Kasumi-1 (cell line): ENCODE data around the gene TRAPPC8.
"Not testable (repeated sequence)": the region's sequence is repeated elsewhere in the genome, so short reads cannot be mapped to it uniquely, and the experiment has no call there.

Experiments
- DNase-seq, 2 experiments: peaks; one replicate each; lab custom pipeline; 2025; lab: John Stamatoyannopoulos, UW

TRAPPC8 gene, protein sequence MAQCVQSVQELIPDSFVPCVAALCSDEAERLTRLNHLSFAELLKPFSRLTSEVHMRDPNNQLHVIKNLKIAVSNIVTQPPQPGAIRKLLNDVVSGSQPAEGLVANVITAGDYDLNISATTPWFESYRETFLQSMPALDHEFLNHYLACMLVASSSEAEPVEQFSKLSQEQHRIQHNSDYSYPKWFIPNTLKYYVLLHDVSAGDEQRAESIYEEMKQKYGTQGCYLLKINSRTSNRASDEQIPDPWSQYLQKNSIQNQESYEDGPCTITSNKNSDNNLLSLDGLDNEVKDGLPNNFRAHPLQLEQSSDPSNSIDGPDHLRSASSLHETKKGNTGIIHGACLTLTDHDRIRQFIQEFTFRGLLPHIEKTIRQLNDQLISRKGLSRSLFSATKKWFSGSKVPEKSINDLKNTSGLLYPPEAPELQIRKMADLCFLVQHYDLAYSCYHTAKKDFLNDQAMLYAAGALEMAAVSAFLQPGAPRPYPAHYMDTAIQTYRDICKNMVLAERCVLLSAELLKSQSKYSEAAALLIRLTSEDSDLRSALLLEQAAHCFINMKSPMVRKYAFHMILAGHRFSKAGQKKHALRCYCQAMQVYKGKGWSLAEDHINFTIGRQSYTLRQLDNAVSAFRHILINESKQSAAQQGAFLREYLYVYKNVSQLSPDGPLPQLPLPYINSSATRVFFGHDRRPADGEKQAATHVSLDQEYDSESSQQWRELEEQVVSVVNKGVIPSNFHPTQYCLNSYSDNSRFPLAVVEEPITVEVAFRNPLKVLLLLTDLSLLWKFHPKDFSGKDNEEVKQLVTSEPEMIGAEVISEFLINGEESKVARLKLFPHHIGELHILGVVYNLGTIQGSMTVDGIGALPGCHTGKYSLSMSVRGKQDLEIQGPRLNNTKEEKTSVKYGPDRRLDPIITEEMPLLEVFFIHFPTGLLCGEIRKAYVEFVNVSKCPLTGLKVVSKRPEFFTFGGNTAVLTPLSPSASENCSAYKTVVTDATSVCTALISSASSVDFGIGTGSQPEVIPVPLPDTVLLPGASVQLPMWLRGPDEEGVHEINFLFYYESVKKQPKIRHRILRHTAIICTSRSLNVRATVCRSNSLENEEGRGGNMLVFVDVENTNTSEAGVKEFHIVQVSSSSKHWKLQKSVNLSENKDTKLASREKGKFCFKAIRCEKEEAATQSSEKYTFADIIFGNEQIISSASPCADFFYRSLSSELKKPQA (N-terminal part only)

DNA sequence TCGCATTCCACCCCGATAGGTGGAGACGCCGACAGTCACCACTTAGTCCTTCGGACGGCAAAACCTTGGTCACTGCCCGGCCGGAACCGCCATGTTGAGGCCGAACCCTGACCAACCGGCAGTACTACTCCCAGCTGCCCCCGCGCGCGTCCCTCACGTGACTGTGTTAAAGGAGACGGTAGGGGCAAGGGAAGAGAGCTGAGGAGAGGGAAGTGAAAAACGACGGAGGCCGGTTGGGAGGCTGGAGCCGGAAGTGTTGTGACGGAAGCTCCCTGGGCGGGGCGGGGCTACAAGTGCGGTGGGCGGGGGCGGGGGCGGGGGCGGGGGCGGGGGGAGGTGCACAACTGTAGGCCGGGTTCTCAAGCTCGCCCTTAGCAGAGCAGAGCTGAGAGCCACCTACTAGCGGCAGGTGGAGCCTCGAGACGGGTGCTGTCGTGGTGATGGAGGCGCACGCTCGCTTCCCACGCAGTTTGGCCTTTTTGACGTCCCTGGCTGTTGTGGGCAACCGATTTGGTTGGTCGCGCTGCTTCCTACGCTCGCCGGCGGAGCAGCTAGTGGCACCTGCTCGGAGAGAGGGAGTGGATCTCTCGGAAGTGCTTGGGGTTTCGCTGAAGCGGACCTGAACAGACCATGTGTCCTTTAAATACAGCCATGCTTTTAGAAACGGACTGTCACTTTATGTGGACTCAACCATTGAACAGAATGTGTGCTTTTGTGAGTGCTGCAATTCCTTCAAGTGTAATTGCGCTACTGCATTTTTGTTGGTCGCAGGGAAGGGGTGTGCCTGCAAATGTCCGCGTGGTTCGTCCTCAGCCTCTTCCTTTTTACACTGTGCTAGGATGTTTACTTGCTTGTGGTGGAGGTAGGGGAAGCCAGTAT is at the start of gene TRAPPC8:
TSS of gene TRAPPC8 (minus strand) at position 130 of the 879 bp plus-strand sequence. CDS start 364 bp downstream, outside the sequence.
- DNase-seq: peak; percentile 97 to 98

DNA sequence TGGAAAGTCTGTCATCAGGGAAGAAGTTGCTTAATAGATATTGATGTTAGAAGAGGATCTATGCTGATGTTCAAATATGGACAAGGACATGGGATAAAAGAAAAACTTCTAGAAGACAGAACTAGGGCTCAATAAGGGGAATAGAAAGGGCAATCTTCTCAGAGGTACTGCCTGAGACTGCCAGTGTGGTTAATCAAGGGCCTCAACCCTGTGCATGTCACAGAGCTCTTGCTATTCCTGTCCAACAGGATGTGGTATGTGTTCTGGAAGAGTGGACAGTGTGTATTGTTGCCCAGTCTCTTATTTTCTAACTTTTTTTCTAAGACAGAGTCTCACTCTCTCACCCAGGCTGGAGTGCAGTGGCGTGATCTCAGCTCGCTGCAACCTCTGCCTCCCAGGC is 47.9 kb upstream of the TRAPPC8 start:
- DNase-seq: no peak

DNA sequence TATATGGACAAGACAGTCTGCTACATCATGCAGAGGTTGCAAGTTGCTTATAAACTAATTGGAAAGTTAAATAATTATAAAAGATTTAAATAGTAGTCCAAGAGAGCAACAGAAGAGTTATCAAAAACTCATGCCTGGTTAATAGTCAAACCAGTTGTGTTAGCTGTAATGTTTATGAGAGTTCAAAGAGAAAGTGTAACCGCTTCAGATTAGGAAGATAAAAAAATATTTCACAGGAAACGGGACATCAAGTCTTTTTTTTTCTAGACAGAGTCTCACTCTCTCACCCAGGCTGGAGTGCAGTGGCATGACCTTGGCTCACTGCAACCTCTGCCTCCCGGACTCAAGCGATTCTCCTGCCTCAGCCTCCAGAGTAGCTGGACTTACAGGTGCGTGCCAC is 41.0 kb upstream of the TRAPPC8 start:
- no peak for DNase-seq

DNA sequence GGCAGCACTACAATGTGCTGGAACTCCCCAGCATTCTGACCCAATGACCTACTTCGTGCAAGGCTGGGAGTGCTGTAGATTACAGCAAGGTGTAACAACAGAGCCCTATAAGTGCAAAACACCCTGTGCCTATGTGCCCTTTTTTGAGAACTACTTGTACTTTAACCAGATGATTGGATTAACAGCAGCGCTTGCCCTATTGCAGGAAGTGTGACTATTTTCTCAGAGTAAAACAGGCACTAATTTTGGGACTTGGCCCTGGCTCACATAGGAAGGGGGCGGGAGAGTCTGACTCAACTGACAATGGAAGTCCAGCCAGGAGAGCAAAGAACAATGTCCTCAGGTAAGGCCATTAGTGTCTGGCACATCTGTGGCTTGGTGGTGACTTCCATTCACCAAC is 40.1 kb upstream of the TRAPPC8 start:
- DNase-seq: no peak

DNA sequence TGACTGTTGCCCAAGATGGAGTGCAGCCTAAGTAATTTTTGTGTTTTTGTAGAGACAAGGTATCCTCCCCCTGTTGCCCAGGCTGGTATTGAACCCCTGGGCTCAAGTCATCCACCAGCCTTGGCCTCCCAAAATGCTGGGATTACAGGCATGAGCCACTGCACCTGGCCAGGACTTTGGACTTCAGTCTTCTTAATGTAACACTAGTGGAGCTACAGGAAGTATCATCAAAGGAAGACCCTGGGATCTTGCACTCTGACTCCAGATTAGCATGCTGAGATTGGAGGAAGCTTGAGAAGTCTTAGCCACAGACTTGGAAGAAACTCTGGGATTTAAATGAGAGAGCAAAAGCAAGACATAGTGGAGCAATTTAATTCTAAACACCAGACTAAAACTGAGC is 37.9 kb upstream of the TRAPPC8 start:
- no peak for DNase-seq

DNA sequence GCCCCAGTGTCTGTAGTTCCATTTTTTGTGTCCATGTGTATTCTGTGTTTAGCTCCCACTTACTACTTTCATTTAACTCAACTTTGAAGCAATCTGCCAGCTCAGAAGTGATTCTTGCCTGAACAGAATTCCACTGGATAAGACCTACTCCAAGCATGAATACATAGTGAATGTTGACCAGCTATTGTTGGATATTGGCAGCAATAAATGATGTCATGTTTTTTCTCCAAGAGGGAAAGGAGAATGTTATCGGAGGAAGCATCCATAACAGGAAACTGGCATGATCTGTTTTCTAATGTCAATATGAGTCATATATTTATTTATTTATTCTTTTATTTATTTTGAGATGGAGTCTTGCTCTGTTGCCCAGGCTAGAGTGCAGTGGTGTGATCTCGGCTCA is 36.8 kb upstream of the TRAPPC8 start:
- DNase-seq: no peak

DNA sequence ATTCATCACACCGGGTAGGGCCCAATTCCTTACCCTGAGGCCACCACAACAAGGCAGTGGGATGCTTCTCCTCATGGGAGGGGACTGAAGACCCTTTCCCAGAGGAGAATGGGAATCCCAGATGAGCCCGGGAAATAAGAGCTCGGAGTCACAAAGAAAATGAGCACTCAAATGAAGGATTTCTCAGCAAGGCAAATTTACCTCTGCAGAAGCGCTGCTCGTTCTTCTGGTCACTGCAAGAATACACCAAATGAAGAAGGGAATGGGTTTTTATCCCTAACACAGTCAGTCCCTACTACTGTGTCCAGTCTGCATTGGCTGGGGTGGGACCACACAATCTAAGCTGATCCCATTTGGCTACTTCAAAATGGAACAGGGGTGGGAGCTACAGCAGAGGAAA is 35.7 kb upstream of the TRAPPC8 start:
- DNase-seq: no peak

DNA sequence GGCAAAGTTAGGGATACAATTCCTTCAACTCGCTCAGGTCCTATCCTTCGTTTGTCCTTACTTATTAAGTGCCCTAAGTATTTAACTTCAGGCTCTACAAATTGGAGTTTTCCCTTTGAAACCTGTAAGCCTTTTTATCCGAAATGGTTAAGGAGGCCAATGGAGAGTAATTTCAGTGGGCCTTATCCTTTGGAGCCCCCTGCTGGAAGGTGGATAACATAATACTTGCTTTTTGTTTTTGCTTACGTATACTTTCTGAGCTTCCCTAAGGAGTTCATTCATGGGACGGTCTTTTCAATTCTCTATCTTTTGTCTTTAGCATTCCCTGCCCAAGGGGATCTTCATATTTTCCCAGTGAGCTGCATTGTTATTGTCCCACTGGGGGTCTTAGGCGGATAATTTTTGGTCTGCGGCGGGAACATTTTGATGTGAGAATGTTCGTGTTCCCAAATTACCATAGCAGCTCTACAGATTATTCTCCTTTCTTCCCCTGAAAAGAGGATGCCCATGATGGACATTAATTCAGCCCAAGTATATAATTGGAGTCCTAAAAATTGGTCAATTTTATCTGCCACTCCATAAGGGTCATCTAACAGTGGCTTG is 34.4 kb upstream of the TRAPPC8 start:
- DNase-seq: peak; percentile 74 to 86

DNA sequence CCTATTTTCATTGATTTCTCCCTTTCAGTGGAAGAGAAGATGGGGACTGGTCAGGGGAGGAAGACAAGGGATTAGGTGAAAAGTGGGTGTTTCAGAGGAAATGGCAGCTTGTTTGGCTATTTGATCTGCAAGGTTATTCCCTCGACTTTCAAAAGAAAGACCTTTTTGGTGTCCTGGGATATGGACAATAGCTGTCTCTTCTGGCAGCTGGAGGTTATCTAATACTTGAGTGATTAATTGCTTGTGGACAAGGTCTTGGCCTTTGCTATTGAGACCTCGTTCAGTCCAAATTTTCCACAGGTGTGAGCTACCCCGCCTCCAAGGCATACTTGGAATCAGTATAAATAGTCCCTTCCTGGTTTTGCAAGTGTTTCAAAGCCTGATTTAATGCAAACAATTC is 33.3 kb upstream of the TRAPPC8 start:
- no peak for DNase-seq

DNA sequence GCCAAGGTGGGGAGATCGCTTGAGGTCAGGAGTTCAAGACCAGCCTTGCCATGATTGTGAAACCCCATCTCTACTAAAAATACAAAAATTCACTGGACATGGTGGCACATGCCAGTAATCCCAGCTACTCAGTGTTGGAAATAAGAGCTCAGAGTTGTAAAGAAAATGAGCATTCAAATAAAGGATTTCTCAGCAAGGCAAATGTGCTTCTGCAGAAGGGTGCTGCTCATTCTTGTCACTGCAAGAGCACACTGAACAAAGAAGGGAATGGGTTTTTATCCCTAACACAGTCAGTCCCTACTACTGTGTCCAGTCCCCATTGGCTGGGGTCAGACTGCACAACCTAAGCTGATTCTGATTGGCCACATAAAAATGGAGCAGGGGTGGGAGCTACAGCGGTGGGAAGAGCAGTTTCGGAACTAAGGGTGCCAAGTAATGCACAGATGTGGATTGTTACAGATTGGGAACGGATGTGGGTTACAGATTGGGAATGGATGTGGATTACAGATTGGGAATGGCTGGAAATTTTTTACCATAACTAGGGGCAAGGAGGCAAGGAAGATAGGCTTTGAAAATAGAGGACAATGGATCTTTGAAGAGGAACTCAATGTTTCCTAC is 31.1 kb upstream of the TRAPPC8 start:
- no peak for DNase-seq

DNA sequence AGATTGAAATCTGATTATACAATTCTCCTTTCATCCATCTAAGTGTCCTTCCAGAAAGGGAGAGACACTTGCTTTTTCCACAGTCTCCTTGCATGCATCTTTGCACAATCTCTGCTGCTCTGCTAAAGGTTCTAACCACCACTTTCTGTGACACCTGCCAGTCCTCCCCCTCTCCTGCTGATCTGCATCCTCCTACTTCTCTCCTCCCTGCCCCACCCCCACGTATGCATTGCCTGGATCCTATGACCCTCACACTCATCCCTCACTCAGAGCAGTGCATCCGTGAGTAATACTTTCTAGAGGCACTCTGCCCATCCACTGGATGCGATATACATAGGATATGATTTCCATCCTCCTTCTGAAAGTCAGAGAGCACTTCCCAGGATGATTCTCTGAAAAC is 27.7 kb upstream of the TRAPPC8 start:
- no peak for DNase-seq

DNA sequence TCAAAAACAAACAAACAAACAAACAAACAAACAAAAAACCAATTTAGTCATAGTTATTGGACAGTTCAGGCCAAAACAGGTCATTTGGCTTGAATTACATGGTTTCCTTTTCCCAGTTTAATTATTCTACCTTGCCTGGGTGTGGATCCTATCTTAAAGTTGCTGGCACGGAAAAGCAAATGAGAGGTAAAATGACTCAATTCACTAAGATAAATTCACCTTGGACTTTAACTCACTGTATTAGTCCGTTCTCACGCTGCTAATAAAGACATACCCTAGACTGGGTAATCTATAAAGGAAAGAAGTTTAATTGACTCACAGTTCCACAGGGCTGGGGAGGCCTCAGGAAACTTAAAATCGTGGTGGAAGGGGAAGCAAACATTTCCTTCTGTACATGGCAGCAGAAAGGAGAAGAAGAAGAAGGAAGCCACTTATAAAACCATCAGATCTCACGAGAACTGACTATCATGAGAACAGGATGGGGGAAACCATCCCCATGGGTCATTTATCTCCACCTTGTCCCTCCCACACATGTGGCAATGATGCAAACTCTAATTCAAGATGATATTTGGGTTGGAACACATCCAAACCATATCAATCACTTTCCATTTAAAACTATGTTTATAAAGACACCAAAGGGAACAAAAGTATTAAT is 22.5 kb upstream of the TRAPPC8 start:
- DNase-seq: peak; percentile 47 to 60

DNA sequence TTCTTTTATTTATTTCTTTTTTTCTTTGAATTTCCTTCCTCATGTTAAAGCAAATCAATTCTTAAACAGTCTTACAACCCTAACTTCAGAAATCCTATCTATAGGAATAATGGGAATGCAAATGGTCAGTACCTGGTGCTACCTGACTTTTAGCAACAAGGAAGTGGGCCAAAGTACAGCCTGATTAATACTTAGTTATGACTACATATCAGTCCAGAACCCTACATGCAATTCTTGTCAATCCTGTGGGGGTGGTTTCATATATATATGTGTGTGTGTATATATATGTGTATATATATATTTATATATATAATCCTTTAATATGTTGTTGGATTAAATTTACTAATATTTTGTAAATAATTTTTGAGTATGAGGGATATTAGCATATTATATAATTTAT is 14.8 kb upstream of the TRAPPC8 start:
- DNase-seq: no peak

DNA sequence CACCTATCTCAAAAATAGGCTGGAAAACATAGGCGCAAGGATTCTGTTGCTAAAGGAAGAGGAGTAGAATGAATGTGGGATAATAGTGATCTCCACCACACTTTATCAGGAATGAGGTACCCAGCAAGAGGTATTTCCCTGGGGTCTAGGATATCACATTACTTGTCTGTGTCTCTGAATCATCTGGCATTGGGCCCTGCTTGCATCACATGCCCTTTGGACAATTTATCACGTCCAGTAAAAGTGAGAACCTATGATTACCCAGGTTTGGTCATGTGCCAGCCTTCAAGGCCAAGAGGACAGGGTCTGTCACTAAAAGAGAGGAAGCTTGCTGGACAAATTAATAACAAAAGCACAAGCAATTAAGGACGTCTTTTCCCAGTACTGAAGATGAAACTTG is 11.4 kb upstream of the TRAPPC8 start:
- no peak for DNase-seq

DNA sequence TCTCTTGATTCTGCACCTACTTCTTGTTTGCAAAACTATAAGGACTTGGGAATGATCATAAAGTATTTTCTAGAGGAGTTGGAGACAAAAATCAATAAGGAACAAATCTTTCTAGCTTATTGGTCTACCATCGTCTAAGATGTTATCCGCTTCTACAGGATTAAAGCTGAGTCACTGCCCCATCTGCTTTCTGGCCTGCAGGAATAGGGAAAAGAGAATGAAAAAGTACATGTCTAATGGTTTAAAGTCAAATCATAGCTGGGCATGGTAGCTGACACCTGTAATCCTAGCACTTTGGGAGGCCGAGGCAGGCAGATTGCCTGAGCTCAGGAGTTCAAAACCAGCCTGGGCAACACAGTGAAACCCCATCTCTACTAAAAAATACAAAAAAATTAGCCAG is 10.8 kb upstream of the TRAPPC8 start:
- DNase-seq: not testable (repeated sequence)

DNA sequence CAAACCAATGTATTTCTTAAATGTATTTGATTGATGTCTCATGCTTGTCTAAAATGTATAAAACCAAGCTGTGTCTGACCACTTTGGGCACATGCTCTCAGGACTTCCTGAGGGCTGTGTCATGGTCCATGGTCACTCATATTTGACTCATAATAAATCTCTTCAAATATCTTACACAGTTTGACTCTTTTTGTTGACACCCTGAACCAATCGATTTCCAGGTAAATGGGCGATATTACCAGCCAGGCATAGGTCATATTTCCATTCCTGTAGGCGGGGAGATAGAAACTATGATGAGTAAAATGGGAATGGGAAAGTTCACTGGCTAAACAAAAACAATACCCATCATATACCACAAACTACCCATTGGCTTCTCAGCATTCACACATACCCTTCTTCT is 9.3 kb upstream of the TRAPPC8 start:
- DNase-seq: no peak

DNA sequence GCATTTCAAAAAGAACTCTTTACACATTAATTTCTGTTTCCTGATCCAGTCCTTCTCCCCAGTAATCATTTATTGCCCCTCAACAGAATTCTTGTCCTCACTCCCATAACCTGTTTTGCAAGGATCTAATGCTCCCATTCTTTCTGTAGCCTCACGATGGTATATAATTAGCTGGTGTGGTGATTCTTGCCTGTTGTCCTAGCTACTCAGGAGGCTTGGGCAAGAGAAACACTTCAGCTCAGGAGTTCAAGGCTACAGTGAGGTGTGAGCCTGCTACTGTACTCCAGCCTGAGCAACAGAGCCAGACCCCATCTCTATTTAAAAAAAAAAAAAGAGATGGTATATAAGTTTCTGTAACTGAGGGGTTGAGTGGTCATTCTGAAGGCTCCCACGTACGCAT is 7.7 kb upstream of the TRAPPC8 start:
- no peak for DNase-seq

DNA sequence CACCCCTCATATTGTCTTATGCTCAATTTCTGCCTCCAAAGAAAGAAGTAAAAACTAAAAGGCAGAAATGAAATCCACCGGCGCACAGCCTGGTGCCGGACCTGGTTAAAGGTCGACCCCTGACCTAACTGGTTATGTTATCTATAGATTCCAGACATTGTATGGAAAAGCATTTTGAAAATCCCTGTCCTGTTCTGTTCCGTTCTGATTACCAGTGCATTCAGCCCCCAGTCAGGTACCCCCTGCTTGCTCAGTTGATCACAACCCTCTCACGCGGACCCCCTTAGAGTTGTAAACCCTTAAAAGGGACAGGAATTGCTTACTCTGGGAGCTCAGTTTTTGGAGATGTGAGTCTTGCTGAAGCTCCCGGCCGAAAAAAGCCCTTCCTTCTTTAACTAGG is 5.4 kb upstream of the TRAPPC8 start:
- DNase-seq: not testable (repeated sequence)

DNA sequence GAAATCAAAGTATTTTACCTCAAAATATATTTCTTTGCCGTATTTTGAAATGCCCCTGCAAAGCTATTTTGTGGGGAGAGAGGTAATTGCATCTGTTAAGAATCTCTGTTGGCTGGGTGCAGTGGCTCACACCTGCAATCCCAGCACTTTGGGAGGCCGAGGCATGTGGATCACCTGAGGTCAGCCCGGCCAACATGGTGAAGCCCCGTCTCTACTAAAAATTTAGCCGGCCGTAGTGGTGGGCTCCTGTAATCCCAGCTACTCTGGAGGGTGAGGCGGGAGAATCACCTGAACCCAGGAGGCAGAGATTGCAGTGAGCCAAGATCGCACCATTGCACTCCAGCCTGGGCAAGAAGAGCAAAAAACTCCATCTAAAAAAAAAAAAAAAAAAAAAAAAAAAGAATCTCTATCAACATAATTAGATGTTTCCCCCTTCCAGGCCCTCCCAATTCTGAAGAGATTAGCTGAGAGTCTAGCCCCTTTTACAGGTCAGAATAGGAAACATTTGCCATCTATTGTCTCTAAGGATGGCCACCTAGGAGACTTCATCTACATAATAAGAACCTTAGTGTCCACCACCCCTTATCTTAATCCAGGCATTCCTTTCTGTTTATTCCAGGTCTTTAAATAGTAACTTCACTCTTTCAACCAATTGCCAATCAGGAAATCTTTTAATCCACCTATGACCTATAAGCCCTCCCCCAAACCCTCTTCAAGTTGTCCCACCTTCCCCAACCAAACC is 3.5 kb upstream of the TRAPPC8 start:
- DNase-seq: no peak
